Kidney epithelial cell (primary cell): ENCODE measurements around the gene ATL2. TPM values are rescaled to one million over a fixed set of nuclear protein-coding genes. Genes with fewer than 3 reads are reported as not detected.

ENCODE experiments used
- DNase-seq: peaks from one replicate; pipeline ENCODE4 v3.0.0-alpha.2; 2010; ENCODE audit warnings: low read depth
- H3K27me3 ChIP-seq: 2 replicates; pipeline ENCODE4 v1.6.0; 2011; ENCODE audit warnings: low read length; ENCODE audit not compliant: control insufficient read depth, insufficient read depth
- H3K36me3 ChIP-seq: 2 replicates; pipeline ENCODE4 v1.5.1; 2011; ENCODE audit warnings: low read length; ENCODE audit not compliant: control insufficient read depth, insufficient read depth
- H3K4me3 ChIP-seq: 2 replicates; pipeline ENCODE4 v1.5.1; 2011; ENCODE audit warnings: low read depth, mild to moderate bottlenecking, control low read depth, low read length
- CTCF ChIP-seq: IDR thresholded peaks from 2 replicates; pipeline ENCODE4 v1.5.1; 2011; ENCODE audit warnings: mild to moderate bottlenecking, moderate library complexity, low read length, control low read depth, inconsistent platforms; ENCODE audit not compliant: insufficient read depth, poor library complexity, severe bottlenecking
- total RNA-seq: library from RNA; depleted of rRNA; stranded (reverse); fragments of >200 nt; gene quantifications from 2 replicates; pipeline ENCODE4 v1.2.3, GENCODE V29; 2015

The ATL2 gene
- total RNA-seq, 1 donor from 2014 or later = 65.8 TPM

GRCh38 chr2:38251940-38252339 is 125.1 kb downstream of the ATL2 start:
- no peak for DNase-seq

GRCh38 chr2:38248707-38249106 is 128.4 kb downstream of the ATL2 start:
- Histone ChIP-seq H3K36me3 (no peaks in the 10 kb centered on the region), H3K4me3 (no peak overlapping the region), H3K27me3 (no peaks in the 10 kb centered on the region)
- no peak for DNase-seq
- TF ChIP-seq CTCF = no peak

More at GRCh38 chr2:38251940-38252339, 125.1 kb downstream of the ATL2 start:
- H3K4me3 ChIP-seq = no peak overlapping the region
- H3K36me3 ChIP-seq = no peaks in the 10 kb centered on the region
- TF ChIP-seq CTCF = no peak
- no peaks in the 10 kb centered on the region for H3K27me3 ChIP-seq

GRCh38 chr2:38248255-38248654 is 128.8 kb downstream of the ATL2 start:
- no peak for DNase-seq
- TF ChIP-seq CTCF = no peak
- no peaks in the 10 kb centered on the region for H3K36me3 ChIP-seq
- no peaks in the 10 kb centered on the region for H3K27me3 ChIP-seq
- H3K4me3 ChIP-seq = no peak overlapping the region

- TF ChIP-seq CTCF = no peak
- no peaks in the 10 kb centered on the region for H3K36me3 ChIP-seq
- DNase-seq = no peak
- no peaks in the 10 kb centered on the region for H3K27me3 ChIP-seq
- no peak overlapping the region for H3K4me3 ChIP-seq
These were observed 131.0 kb downstream of the ATL2 start for GRCh38 chr2:38246105-38246504.

GRCh38 chr2:38245114-38245641 is 131.9 kb downstream of the ATL2 start:
- Histone ChIP-seq H3K36me3 (no peaks in the 10 kb centered on the region), H3K27me3 (no peaks in the 10 kb centered on the region), H3K4me3 (no peak overlapping the region)
- no peak for TF ChIP-seq CTCF
- DNase-seq = peak; percentile 21

GRCh38 chr2:38244301-38244700 is 132.8 kb downstream of the ATL2 start:
- H3K4me3 ChIP-seq = no peak overlapping the region
- H3K27me3 ChIP-seq = no peaks in the 10 kb centered on the region
- no peaks in the 10 kb centered on the region for H3K36me3 ChIP-seq
- no peak for DNase-seq
- no peak for TF ChIP-seq CTCF

Other genes starting within 250 kb of the ATL2 start
- 29.7 and 39.2 TPM in 2 replicates for gene HNRNPLL, start 225.7 kb upstream of the ATL2 start, total RNA-seq